IMR-90 (cell line): Measurements from ENCODE around the gene FRYL. TPM values are rescaled to one million over a fixed set of nuclear protein-coding genes. Genes with fewer than 3 reads are reported as not detected.
A peak's percentile ranks its signal among the peaks of the same experiment; 100 is the strongest.

Experiments
- ATAC-seq: fragments of 200-7000 bp; cut with Tn5 transposase; 2 replicates; pipeline ENCODE4 v1.9.1; 2020; ENCODE audit warnings: low read depth, mild to moderate bottlenecking, moderate library complexity
- BruUV-seq: library from RNA; stranded (reverse); fragments of 400-500 nt; replicated peaks from 2 replicates; lab custom pipeline; 2021; lab: Mats Ljungman, UMichigan
- CTCF ChIA-PET: fragments of 300-600 bp; formaldehyde crosslinking; extraction: SDS; loops from one replicate; lab custom pipeline; 2021; ENCODE audit warnings: antibody characterized with exemption; lab: Yijun Ruan, JAX
- POLR2A ChIA-PET: fragments of 300-600 bp; sonication (Branson Sonifier 250); formaldehyde crosslinking; loops from one replicate; lab custom pipeline; 2022; ENCODE audit warnings: antibody characterized with exemption; ENCODE audit not compliant: unreplicated experiment; lab: Charles Lee
- DNase-seq: peaks from one replicate; pipeline ENCODE4 v3.0.0; 2013
- H2AFZ ChIP-seq: replicated peaks from 2 replicates; pipeline ENCODE3; 2013; ENCODE audit warnings: low read length, mild to moderate bottlenecking; ENCODE audit not compliant: poor library complexity
- H2AK5ac ChIP-seq: 2 replicates; pipeline ENCODE4 v1.6.1; 2013; ENCODE audit warnings: low read depth, low read length, inconsistent platforms
- H2AK9ac ChIP-seq: replicated peaks from 2 replicates; pipeline ENCODE3; 2013; ENCODE audit warnings: mild to moderate bottlenecking, low read depth, low read length, moderate library complexity; ENCODE audit not compliant: poor library complexity
- H2BK120ac ChIP-seq: 2 replicates; pipeline ENCODE4 v1.6.1; 2013; ENCODE audit warnings: low read depth, low read length, inconsistent platforms
- H2BK15ac ChIP-seq: 3 replicates; pipeline ENCODE4 v1.6.1; 2013; ENCODE audit warnings: low read depth, low read length, inconsistent platforms
- H2BK20ac ChIP-seq: 2 replicates; pipeline ENCODE4 v1.6.1; 2013; ENCODE audit warnings: low read depth, mild to moderate bottlenecking, inconsistent platforms, low read length, moderate library complexity
- H2BK5ac ChIP-seq: 2 replicates; pipeline ENCODE4 v1.6.1; 2013; ENCODE audit warnings: mild to moderate bottlenecking, low read depth, low read length, inconsistent platforms; ENCODE audit not compliant: poor library complexity, severe bottlenecking
- H3K14ac ChIP-seq: replicated peaks from 2 replicates; pipeline ENCODE4 v1.6.1; 2013; ENCODE audit warnings: low read depth, low read length, inconsistent platforms
- H3K18ac ChIP-seq: 2 replicates; pipeline ENCODE4 v1.6.1; 2013; ENCODE audit warnings: low read depth, low read length, control low read depth
- H3K23ac ChIP-seq: 2 replicates; pipeline ENCODE4 v1.6.1; 2013; ENCODE audit warnings: low read depth, low read length, inconsistent platforms
- H3K27ac ChIP-seq: 2 replicates; pipeline ENCODE4 v1.5.1; 2013; ENCODE audit warnings: mild to moderate bottlenecking, control low read depth, low read length; ENCODE audit not compliant: insufficient read depth
- H3K27me3 ChIP-seq: 2 replicates; pipeline ENCODE4 v1.6.1; 2013; ENCODE audit warnings: low read length; ENCODE audit not compliant: control insufficient read depth, insufficient read depth
- H3K36me3 ChIP-seq: 2 replicates; pipeline ENCODE4 v1.6.1; 2013; ENCODE audit warnings: low read length, mixed read lengths; ENCODE audit not compliant: control insufficient read depth, insufficient read depth
- H3K4ac ChIP-seq: 2 replicates; pipeline ENCODE4 v1.6.1; 2013; ENCODE audit warnings: low read depth, low read length, inconsistent platforms
- H3K4me1 ChIP-seq: 2 replicates; pipeline ENCODE4 v1.6.1; 2013; ENCODE audit warnings: low read length, mixed read lengths; ENCODE audit not compliant: control insufficient read depth, insufficient read depth
- H3K4me2 ChIP-seq: 2 replicates; pipeline ENCODE4 v1.6.1; 2013; ENCODE audit warnings: low read depth, mild to moderate bottlenecking, control low read depth, low read length, moderate library complexity
- H3K4me3 ChIP-seq: 2 replicates; pipeline ENCODE4 v1.5.1; 2013; ENCODE audit warnings: low read depth, mild to moderate bottlenecking, control low read depth, low read length, moderate library complexity; ENCODE audit not compliant: insufficient read depth
- H3K56ac ChIP-seq: 2 replicates; pipeline ENCODE4 v1.6.1; 2013; ENCODE audit warnings: low read length, inconsistent platforms; ENCODE audit not compliant: insufficient read depth; ENCODE audit errors: extremely low read depth
- H3K79me1 ChIP-seq, 2 experiments: 2 replicates each; pipeline ENCODE4 v1.6.1; 2013; ENCODE audit warnings: low read length in 2 of 2, inconsistent platforms in 1 of 2, low read depth in 1 of 2
- H3K9ac ChIP-seq: 2 replicates; pipeline ENCODE4 v1.6.1; 2013; ENCODE audit warnings: low read depth, low read length, control low read depth
- H3K9me1 ChIP-seq: 2 replicates; pipeline ENCODE4 v1.6.1; 2013; ENCODE audit warnings: low read length, inconsistent platforms; ENCODE audit not compliant: insufficient read depth
- H3K9me3 ChIP-seq: 2 replicates; pipeline ENCODE4 v1.6.1; 2013; ENCODE audit warnings: low read length; ENCODE audit not compliant: control insufficient read depth, insufficient read depth
- H4K20me1 ChIP-seq: 2 replicates; pipeline ENCODE4 v1.6.1; 2013; ENCODE audit warnings: low read length, inconsistent platforms; ENCODE audit not compliant: insufficient read depth
- H4K5ac ChIP-seq: 2 replicates; pipeline ENCODE4 v1.6.1; 2013; ENCODE audit warnings: mild to moderate bottlenecking, low read depth, low read length, control low read depth
- H4K8ac ChIP-seq, 2 experiments: 2 replicates each; pipeline ENCODE4 v1.6.1; 2013; ENCODE audit warnings: low read depth in 2 of 2, low read length in 2 of 2, control low read depth in 1 of 2, inconsistent platforms in 1 of 2
- H4K91ac ChIP-seq: 2 replicates; pipeline ENCODE4 v1.6.1; 2013; ENCODE audit warnings: low read depth, low read length, inconsistent platforms; ENCODE audit not compliant: insufficient read depth
- CEBPB ChIP-seq: IDR thresholded peaks from 2 replicates; pipeline ENCODE4 v1.6.1; 2012; ENCODE audit warnings: low read depth, low read length, improper control_type of control experiment
- CHD1 ChIP-seq: IDR thresholded peaks from 2 replicates; pipeline ENCODE4 v1.6.1; 2012; ENCODE audit warnings: low read depth, low read length, improper control_type of control experiment
- CTCF ChIP-seq: conservative IDR thresholded peaks from 2 replicates; pipeline ENCODE4 v1.5.1; 2012; ENCODE audit warnings: mild to moderate bottlenecking, low read depth, low read length, improper control_type of control experiment
- ELK1 ChIP-seq: fragments of 150-350 bp; IDR thresholded peaks from 2 replicates; pipeline ENCODE4 v1.6.1; 2016; ENCODE audit warnings: low read depth, mild to moderate bottlenecking, low read length, moderate library complexity, borderline replicate concordance
- MAFK ChIP-seq: IDR thresholded peaks from 2 replicates; pipeline ENCODE4 v1.6.1; 2012; ENCODE audit warnings: low read depth, low read length, improper control_type of control experiment
- MAZ ChIP-seq: IDR thresholded peaks from 2 replicates; pipeline ENCODE4 v1.6.1; 2012; ENCODE audit warnings: low read depth, mild to moderate bottlenecking, low read length, improper control_type of control experiment, moderate library complexity, borderline replicate concordance
- MXI1 ChIP-seq: IDR thresholded peaks from 2 replicates; pipeline ENCODE4 v1.6.1; 2012; ENCODE audit warnings: low read depth, mild to moderate bottlenecking, low read length, moderate library complexity, borderline replicate concordance
- NFE2L2 ChIP-seq: fragments of 150-350 bp; IDR thresholded peaks from 2 replicates; pipeline ENCODE4 v1.6.1; 2016; ENCODE audit warnings: low read depth, mild to moderate bottlenecking, low read length
- POLR2A ChIP-seq: IDR thresholded peaks from 2 replicates; pipeline ENCODE4 v1.6.1; 2012; ENCODE audit warnings: mild to moderate bottlenecking, low read depth, low read length
- RAD21 ChIP-seq: IDR thresholded peaks from 2 replicates; pipeline ENCODE4 v1.6.1; 2012; ENCODE audit warnings: low read length, improper control_type of control experiment
- RCOR1 ChIP-seq: IDR thresholded peaks from 2 replicates; pipeline ENCODE4 v1.6.1; 2012; ENCODE audit warnings: mild to moderate bottlenecking, low read length, improper control_type of control experiment; ENCODE audit not compliant: insufficient replicate concordance
- RFX5 ChIP-seq: IDR thresholded peaks from 2 replicates; pipeline ENCODE4 v1.8.0; 2012; ENCODE audit warnings: low read depth, mild to moderate bottlenecking, low read length, moderate library complexity
- SMC3 ChIP-seq: fragments of 150-350 bp; IDR thresholded peaks from 2 replicates; pipeline ENCODE4 v1.6.1; 2016; ENCODE audit warnings: low read depth, mild to moderate bottlenecking, antibody characterized with exemption, low read length, moderate library complexity
- USF2 ChIP-seq: fragments of 150-350 bp; IDR thresholded peaks from 2 replicates; pipeline ENCODE4 v1.6.1; 2017; ENCODE audit warnings: mild to moderate bottlenecking, antibody characterized with exemption, low read length, low read depth
- WGBS, 2 experiments: methylation state at CpG; one replicate each; pipeline versions ENCODE4 v1.1.5 to v1.1.7; 2013; ENCODE audit warnings: missing lambda C conversion rate in 2 of 2; ENCODE audit not compliant: insufficient read length in 1 of 2; ENCODE audit errors: extremely low coverage in 2 of 2; 5-methylcytosine and 5-hydroxymethylcytosine counted together
- dilution Hi-C: fragments of 300-500 bp; cut with HindIII; formaldehyde crosslinking; loops from one replicate; pipeline ENCODE4 v1.14.3; 2018; ENCODE audit warnings: low sequenced_read_pairs; ENCODE audit not compliant: unreplicated experiment
- in situ Hi-C: fragments of 300-500 bp; cut with MboI; formaldehyde crosslinking; loops from 3 replicates; pipeline ENCODE4 v1.14.3; 2019; ENCODE audit warnings: low sequenced_read_pairs, inconsistent platforms, mixed read lengths
- intact Hi-C: fragments of 100-400 bp; cut with micrococcal nuclease; formaldehyde crosslinking; loops from 2 replicates; pipeline ENCODE4 v1.10.0; 2022
- polyA plus RNA-seq, 3 experiments: library from polyadenylated mRNA; depleted of rRNA; stranded (reverse); fragments of >200 nt; gene quantifications; 2 replicates each; pipeline ENCODE4 v1.2.3, GENCODE V29; 2012; ENCODE audit warnings: low replicate concordance in 1 of 3
- total RNA-seq: library from RNA; depleted of rRNA; stranded (reverse); fragments of >200 nt; gene quantifications from 2 replicates; pipeline ENCODE4 v1.2.3, GENCODE V29; 2012

Gene FRYL
- total and polyA plus RNA-seq, 2 of the 4 experiments (the other 2 are of a cell fraction) = 9.9 to 77.4 TPM

DNA sequence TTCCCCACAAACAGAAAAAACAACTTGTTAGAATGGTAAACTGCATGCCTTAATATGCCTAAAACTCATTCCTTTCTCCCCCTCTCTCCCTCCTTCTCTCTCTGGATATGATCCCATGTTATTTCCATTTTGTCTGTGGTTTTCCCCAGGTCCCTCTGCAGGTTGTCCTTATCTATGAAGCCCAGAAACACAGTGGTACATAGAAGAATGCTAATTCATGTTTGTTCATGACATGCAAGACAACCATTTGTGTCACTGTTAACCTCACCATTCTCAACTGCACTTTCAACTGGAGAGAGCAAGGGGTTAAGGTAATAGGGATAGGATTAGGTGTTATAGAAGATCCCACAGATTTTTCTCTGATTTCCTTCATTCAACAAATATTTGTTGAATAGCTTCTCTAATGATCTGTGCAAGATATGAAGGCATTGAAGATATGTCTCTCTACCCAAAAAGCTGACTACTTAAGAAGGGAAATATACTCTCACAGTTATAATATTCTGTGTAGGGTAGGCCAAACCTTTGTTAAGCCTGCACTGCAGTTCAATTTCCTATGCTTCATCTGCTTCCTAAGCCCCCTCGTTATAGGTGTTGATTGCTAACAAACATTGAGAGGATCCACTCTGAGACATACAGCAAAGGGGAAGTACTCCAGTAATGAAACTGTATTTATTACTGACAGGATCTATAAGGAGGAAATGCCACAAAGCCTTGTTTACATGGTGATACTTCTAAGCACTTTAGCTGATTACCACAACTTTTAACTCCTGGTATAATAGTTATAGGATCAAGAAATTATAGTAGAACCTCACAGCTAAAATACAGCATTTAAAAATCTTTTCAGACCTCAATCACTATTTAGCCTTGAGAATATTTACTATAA is 96.1 kb downstream of the FRYL start:
- no peak overlapping the region for H2BK120ac ChIP-seq
- H4K91ac ChIP-seq = no peak overlapping the region
- no peaks in the 10 kb centered on the region; the same call in 1 of the 2 replicates for H3K4me1 ChIP-seq
- H3K9ac ChIP-seq = no peak overlapping the region
- WGBS, 2 experiments = no CpG with 5 or more reads among the region's 1 CpG
- no peak overlapping the region; the same call in 1 of the 2 replicates for H3K14ac ChIP-seq
- H2BK15ac ChIP-seq = no peak overlapping the region
- no peak overlapping the region for H3K18ac ChIP-seq
- no peak overlapping the region for H3K4me2 ChIP-seq
- 0 out of 2 replicates have a peak, but pooled peaks cover 8% of the 10 kb centered on the region for H4K20me1 ChIP-seq
- no peak overlapping the region for H4K5ac ChIP-seq
- no peak overlapping the region for H3K27ac ChIP-seq
- POLR2A ChIA-PET = no interaction called here
- peak overlapping the region; percentile 57 for H2BK5ac ChIP-seq
- no peak overlapping the region for H2BK20ac ChIP-seq
- H2AK9ac ChIP-seq = no peak overlapping the region
- CTCF ChIA-PET = interaction anchor here (0.6 kb wide), 1 partner anchor 30 kb away, joined by 3 read pairs; no protein-coding TSS in a partner anchor
- DNase-seq = no peak
- no peak overlapping the region for H2AFZ ChIP-seq
- peaks cover 17 to 39% of the 10 kb centered on the region in 2 experiments for H3K79me1 ChIP-seq
- H3K4ac ChIP-seq = no peak overlapping the region
- no peak for ATAC-seq
- no peak overlapping the region for H3K56ac ChIP-seq
- H3K9me3 ChIP-seq = no peaks in the 10 kb centered on the region
- in situ Hi-C loops (no loop called here), intact Hi-C loops (loop anchor here (5.0 kb wide), 1 partner anchor 93 kb away; no protein-coding TSS in a partner anchor), dilution Hi-C loops (no loop called here)
- TF ChIP-seq MAFK = no peak
- TF ChIP-seq POLR2A = no peak
- TF ChIP-seq RFX5 = no peak
- no peak for TF ChIP-seq ELK1
- no peak for TF ChIP-seq MAZ
- no peak for TF ChIP-seq CTCF
- TF ChIP-seq USF2 = no peak
- TF ChIP-seq CEBPB = no peak
- TF ChIP-seq SMC3 = no peak
- no peak for TF ChIP-seq NFE2L2
- TF ChIP-seq CHD1 = no peak
- no peak for TF ChIP-seq RAD21
- TF ChIP-seq RCOR1 = no peak
- no peak for TF ChIP-seq MXI1
- no peaks in the 10 kb centered on the region for H3K36me3 ChIP-seq
- peaks cover 6% of the 10 kb centered on the region for H3K9me1 ChIP-seq
- peak overlapping the region; percentile 41; the same call in 1 of the 2 replicates for H3K23ac ChIP-seq
- H2AK5ac ChIP-seq = no peak overlapping the region
- BruUV-seq = no TSS peak
- no peak overlapping the region for H4K8ac ChIP-seq
- H3K4me3 ChIP-seq = no peak overlapping the region
- H3K27me3 ChIP-seq = no peaks in the 10 kb centered on the region
